ENCODE data around the gene MAGEC1. TPM values are rescaled to one million over a fixed set of nuclear protein-coding genes. Genes with fewer than 3 reads are reported as not detected.

The MAGEC1 gene
- total RNA-seq, 1 donor from 2014 or later = not detected

GRCh38 chrX:141934059-141934641, 30.5 kb downstream of the MAGEC1 start:
- Histone ChIP-seq H3K27me3 (ENCODE audit: low read depth) (no peaks in the 10 kb centered on the region), H3K4me3 (no peak overlapping the region), H3K36me3 (no peaks in the 10 kb centered on the region), H3K27ac (replicated peaks) (no peak overlapping the region), H3K9me3 (replicated peaks) (no peaks in the 10 kb centered on the region), H3K4me1 (no peaks in the 10 kb centered on the region)
- DNase-seq = no peak
- intact Hi-C loops (cut with micrococcal nuclease) = no loop called here
- no peak for TF ChIP-seq CTCF (IDR thresholded peaks at IDR 0.05; ENCODE audit: borderline replicate concordance)

GRCh38 chrX:141935645-141936044, 32.0 kb downstream of the MAGEC1 start:
- TF ChIP-seq CTCF (IDR thresholded peaks at IDR 0.05; ENCODE audit: borderline replicate concordance) = no peak
- Histone ChIP-seq H3K27ac (replicated peaks) (no peak overlapping the region), H3K4me3 (no peak overlapping the region), H3K4me1 (no peaks in the 10 kb centered on the region), H3K36me3 (no peaks in the 10 kb centered on the region), H3K27me3 (ENCODE audit: low read depth) (no peaks in the 10 kb centered on the region), H3K9me3 (replicated peaks) (no peaks in the 10 kb centered on the region)
- intact Hi-C loops (cut with micrococcal nuclease) = no loop called here
- no peak for DNase-seq

- intact Hi-C loops (cut with micrococcal nuclease) = no loop called here
- Histone ChIP-seq H3K27ac (replicated peaks) (no peak overlapping the region), H3K27me3 (ENCODE audit: low read depth) (no peaks in the 10 kb centered on the region), H3K4me1 (no peaks in the 10 kb centered on the region), H3K36me3 (no peaks in the 10 kb centered on the region), H3K4me3 (no peak overlapping the region), H3K9me3 (replicated peaks) (no peaks in the 10 kb centered on the region)
- no peak for TF ChIP-seq CTCF (IDR thresholded peaks at IDR 0.05; ENCODE audit: borderline replicate concordance)
- no peak for DNase-seq
These were observed 32.4 kb downstream of the MAGEC1 start for GRCh38 chrX:141936080-141936479.

GRCh38 chrX:141941234-141941633, 37.5 kb downstream of the MAGEC1 start:
- no peak for TF ChIP-seq CTCF (IDR thresholded peaks at IDR 0.05; ENCODE audit: borderline replicate concordance)
- intact Hi-C loops (cut with micrococcal nuclease) = no loop called here
- H3K27ac ChIP-seq (replicated peaks) = no peak overlapping the region

GRCh38 chrX:141945426-141945825, 41.7 kb downstream of the MAGEC1 start:
- Histone ChIP-seq H3K36me3 (no peaks in the 10 kb centered on the region), H3K27me3 (ENCODE audit: low read depth) (no peaks in the 10 kb centered on the region), H3K27ac (replicated peaks) (no peak overlapping the region), H3K4me1 (no peaks in the 10 kb centered on the region), H3K9me3 (replicated peaks) (no peaks in the 10 kb centered on the region), H3K4me3 (no peak overlapping the region)
- no peak for DNase-seq
- no peak for TF ChIP-seq CTCF (IDR thresholded peaks at IDR 0.05; ENCODE audit: borderline replicate concordance)
- intact Hi-C loops (cut with micrococcal nuclease) = no loop called here

More at GRCh38 chrX:141941234-141941633, 37.5 kb downstream of the MAGEC1 start:
- Histone ChIP-seq H3K36me3 (no peaks in the 10 kb centered on the region), H3K4me3 (no peak overlapping the region), H3K27me3 (ENCODE audit: low read depth) (no peaks in the 10 kb centered on the region), H3K9me3 (replicated peaks) (no peaks in the 10 kb centered on the region), H3K4me1 (no peaks in the 10 kb centered on the region)
- DNase-seq = no peak

Measured in left ventricle myocardium inferior (tissue), 1 donor.